OCI-LY7 (cell line): ENCODE results near the gene TNFRSF1B. TPM values are rescaled to one million over a fixed set of nuclear protein-coding genes. Genes with fewer than 3 reads are reported as not detected.

ENCODE experiments used
- BruUV-seq: library from RNA; stranded (reverse); fragments of 400-500 nt; replicated peaks from 2 replicates; lab custom pipeline; 2021; lab: Mats Ljungman, UMichigan
- CTCF ChIA-PET: fragments of 300-600 bp; sonication (Branson Sonifier 250); formaldehyde crosslinking; loops from one replicate; lab custom pipeline; 2022; ENCODE audit warnings: antibody characterized with exemption; ENCODE audit not compliant: unreplicated experiment; lab: Charles Lee
- POLR2A ChIA-PET: fragments of 300-600 bp; sonication (Branson Sonifier 250); formaldehyde crosslinking; loops from one replicate; lab custom pipeline; 2022; ENCODE audit warnings: antibody characterized with exemption; lab: Charles Lee
- DNase-seq: peaks from one replicate; pipeline ENCODE4 v3.0.0-alpha.2; 2015; ENCODE audit warnings: low spot score
- H2AFZ ChIP-seq: fragments of 200-600 bp; sonication (generic), shearing (Covaris generic); 2 replicates; pipeline ENCODE4 v1.6.1; 2014; ENCODE audit warnings: mild to moderate bottlenecking, antibody characterized with exemption, low read length, moderate library complexity
- H3K27ac ChIP-seq: fragments of 200-600 bp; sonication (generic); 2 replicates; pipeline ENCODE4 v1.5.1; 2014; ENCODE audit warnings: mixed run types, low read depth, mild to moderate bottlenecking, moderate library complexity, low read length, inconsistent platforms; ENCODE audit not compliant: poor library complexity, severe bottlenecking
- H3K36me3 ChIP-seq: fragments of 200-600 bp; sonication (generic); 2 replicates; pipeline ENCODE4 v1.6.1; 2014; ENCODE audit warnings: mild to moderate bottlenecking, antibody characterized with exemption, low read length, moderate library complexity, mixed read lengths; ENCODE audit not compliant: insufficient read depth
- H3K4me1 ChIP-seq: fragments of 200-600 bp; sonication (generic); 2 replicates; pipeline ENCODE4 v1.5.1; 2014; ENCODE audit warnings: mild to moderate bottlenecking, low read length; ENCODE audit not compliant: insufficient read depth, poor library complexity, severe bottlenecking
- H3K4me2 ChIP-seq: fragments of 200-600 bp; sonication (generic); 2 replicates; pipeline ENCODE4 v1.6.1; 2014; ENCODE audit warnings: mild to moderate bottlenecking, low read length
- H3K4me3 ChIP-seq: fragments of 200-600 bp; sonication (generic); 2 replicates; pipeline ENCODE4 v1.5.1; 2014; ENCODE audit warnings: mild to moderate bottlenecking, low read depth, low read length; ENCODE audit not compliant: poor library complexity, severe bottlenecking
- H3K79me2 ChIP-seq: fragments of 200-600 bp; sonication (generic); 2 replicates; pipeline ENCODE4 v1.6.1; 2016; ENCODE audit warnings: low read depth, mild to moderate bottlenecking, low read length, moderate library complexity, mixed read lengths; ENCODE audit not compliant: insufficient read depth
- H3K9me2 ChIP-seq: fragments of 200-600 bp; sonication (generic); 2 replicates; pipeline ENCODE4 v1.6.1; 2016; ENCODE audit warnings: mild to moderate bottlenecking, low read length, mixed read lengths; ENCODE audit not compliant: insufficient read depth
- H3K9me3 ChIP-seq: fragments of 200-600 bp; sonication (generic); 2 replicates; pipeline ENCODE4 v1.6.1; 2014; ENCODE audit warnings: mild to moderate bottlenecking, mixed run types, low read length, mixed read lengths
- H4K20me1 ChIP-seq: fragments of 200-600 bp; sonication (generic); 2 replicates; pipeline ENCODE4 v1.6.1; 2014; ENCODE audit warnings: mild to moderate bottlenecking, antibody characterized with exemption, low read length, moderate library complexity, mixed read lengths; ENCODE audit not compliant: insufficient read depth
- EZH2phosphoT487 ChIP-seq: fragments of 200-600 bp; sonication (generic); IDR thresholded peaks from 2 replicates; pipeline ENCODE4 v1.6.1; 2018; ENCODE audit warnings: low read depth, borderline replicate concordance, mild to moderate bottlenecking, mixed run types, antibody characterized with exemption, low read length, moderate library complexity, mixed read lengths
- intact Hi-C: fragments of 100-400 bp; cut with micrococcal nuclease; formaldehyde crosslinking; loops from one replicate; pipeline ENCODE4 v1.10.0; 2022; ENCODE audit not compliant: unreplicated experiment
- total RNA-seq, 2 experiments: library from RNA; depleted of rRNA in 1 of 2; stranded (reverse); fragments of >200 nt in 1 of 2; shearing (Covaris generic) in 1 of 2; gene quantifications; 2 replicates each; pipeline ENCODE4 v1.2.3, GENCODE V29; 2014 to 2022
- TF ChIP-seq, protein P1 (sequence below): fragments of 200-600 bp; sonication (generic); conservative IDR thresholded peaks from 2 replicates; pipeline ENCODE4 v1.5.1; 2014; ENCODE audit warnings: mild to moderate bottlenecking, antibody characterized with exemption, low read length, moderate library complexity, mixed read lengths

Gene TNFRSF1B
- total RNA-seq, 2 experiments from 2014 or later = not detected

DNA sequence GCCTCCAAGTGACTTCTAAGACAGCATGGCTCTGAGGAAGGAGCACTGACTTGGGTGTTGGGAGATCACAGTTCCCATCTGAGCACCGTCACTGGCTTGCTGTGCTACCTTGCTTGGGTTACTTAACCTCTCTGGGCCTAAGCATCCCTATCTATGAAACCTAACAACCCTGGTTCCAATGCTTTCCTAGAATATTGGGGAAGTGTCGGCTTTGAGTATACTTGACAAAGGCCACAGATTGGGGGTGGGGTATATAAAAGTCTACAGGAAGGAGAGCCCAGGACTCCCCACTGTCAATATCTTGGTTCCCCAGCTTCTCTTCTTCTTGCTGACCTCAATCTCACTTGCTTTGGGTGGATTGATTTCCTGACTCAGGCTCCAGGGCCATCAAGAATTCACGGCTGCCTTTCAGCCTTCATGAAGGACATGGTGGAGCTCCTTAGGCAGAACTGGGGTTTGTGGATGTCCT lies 6.3 kb downstream of the TNFRSF1B start:
- no peak overlapping the region for H3K4me3 ChIP-seq
- no peak overlapping the region for H3K27ac ChIP-seq

DNA sequence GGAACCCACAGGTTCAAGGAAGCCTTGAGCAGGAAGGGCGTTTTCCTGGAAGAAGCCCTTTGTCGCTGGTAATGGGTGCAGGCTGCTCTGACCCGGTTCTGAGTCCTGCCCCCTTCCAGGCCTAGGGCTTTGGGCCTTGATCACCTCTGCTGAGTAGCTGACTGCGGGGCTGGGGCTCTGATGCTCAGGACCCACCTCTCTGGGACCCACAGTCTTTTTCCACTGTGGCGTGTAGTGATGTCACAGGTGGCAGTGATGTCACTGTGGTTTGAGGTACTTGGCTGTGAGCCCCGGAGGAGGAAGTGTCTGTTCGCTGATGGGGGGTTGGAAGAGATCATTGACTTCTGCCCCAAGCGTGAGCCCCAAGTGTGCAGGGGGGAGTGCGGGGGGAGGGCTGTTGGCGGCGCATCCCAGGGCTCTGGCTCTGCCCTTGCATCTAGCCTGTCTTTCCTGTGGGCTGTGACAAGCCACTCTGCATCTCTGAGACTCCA lies 6.9 kb downstream of the TNFRSF1B start:
- Histone ChIP-seq H2AFZ (no peak overlapping the region), H3K36me3 (no peaks in the 10 kb centered on the region), H3K9me2 (no peaks in the 10 kb centered on the region), H3K4me2 (no peak overlapping the region), H3K9me3 (no peaks in the 10 kb centered on the region), H4K20me1 (no peaks in the 10 kb centered on the region), H3K4me1 (no peaks in the 10 kb centered on the region), H3K4me3 (no peak overlapping the region), H3K79me2 (no peaks in the 10 kb centered on the region), H3K27ac (no peak overlapping the region)
- ChIA-PET POLR2A (no interaction called here), CTCF (no interaction called here)
- TF ChIP-seq, protein P1, sequence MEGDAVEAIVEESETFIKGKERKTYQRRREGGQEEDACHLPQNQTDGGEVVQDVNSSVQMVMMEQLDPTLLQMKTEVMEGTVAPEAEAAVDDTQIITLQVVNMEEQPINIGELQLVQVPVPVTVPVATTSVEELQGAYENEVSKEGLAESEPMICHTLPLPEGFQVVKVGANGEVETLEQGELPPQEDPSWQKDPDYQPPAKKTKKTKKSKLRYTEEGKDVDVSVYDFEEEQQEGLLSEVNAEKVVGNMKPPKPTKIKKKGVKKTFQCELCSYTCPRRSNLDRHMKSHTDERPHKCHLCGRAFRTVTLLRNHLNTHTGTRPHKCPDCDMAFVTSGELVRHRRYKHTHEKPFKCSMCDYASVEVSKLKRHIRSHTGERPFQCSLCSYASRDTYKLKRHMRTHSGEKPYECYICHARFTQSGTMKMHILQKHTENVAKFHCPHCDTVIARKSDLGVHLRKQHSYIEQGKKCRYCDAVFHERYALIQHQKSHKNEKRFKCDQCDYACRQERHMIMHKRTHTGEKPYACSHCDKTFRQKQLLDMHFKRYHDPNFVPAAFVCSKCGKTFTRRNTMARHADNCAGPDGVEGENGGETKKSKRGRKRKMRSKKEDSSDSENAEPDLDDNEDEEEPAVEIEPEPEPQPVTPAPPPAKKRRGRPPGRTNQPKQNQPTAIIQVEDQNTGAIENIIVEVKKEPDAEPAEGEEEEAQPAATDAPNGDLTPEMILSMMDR = no peak
- TF ChIP-seq EZH2phosphoT487 = no peak
- intact Hi-C loops = no loop called here
- BruUV-seq = no TSS peak
- no peak for DNase-seq

More for the DNA sequence above, 6.3 kb downstream of the TNFRSF1B start:
- ChIA-PET CTCF (no interaction called here), POLR2A (no interaction called here)
- BruUV-seq = no TSS peak
- TF ChIP-seq, protein P1 = no peak
- H3K4me1 ChIP-seq = no peaks in the 10 kb centered on the region
- no peaks in the 10 kb centered on the region for H3K36me3 ChIP-seq
- H2AFZ ChIP-seq = no peak overlapping the region
- H3K79me2 ChIP-seq = no peaks in the 10 kb centered on the region
- DNase-seq = no peak
- intact Hi-C loops = no loop called here
- no peaks in the 10 kb centered on the region for H3K9me2 ChIP-seq
- H4K20me1 ChIP-seq = no peaks in the 10 kb centered on the region
- H3K4me2 ChIP-seq = no peak overlapping the region
- no peaks in the 10 kb centered on the region for H3K9me3 ChIP-seq

DNA sequence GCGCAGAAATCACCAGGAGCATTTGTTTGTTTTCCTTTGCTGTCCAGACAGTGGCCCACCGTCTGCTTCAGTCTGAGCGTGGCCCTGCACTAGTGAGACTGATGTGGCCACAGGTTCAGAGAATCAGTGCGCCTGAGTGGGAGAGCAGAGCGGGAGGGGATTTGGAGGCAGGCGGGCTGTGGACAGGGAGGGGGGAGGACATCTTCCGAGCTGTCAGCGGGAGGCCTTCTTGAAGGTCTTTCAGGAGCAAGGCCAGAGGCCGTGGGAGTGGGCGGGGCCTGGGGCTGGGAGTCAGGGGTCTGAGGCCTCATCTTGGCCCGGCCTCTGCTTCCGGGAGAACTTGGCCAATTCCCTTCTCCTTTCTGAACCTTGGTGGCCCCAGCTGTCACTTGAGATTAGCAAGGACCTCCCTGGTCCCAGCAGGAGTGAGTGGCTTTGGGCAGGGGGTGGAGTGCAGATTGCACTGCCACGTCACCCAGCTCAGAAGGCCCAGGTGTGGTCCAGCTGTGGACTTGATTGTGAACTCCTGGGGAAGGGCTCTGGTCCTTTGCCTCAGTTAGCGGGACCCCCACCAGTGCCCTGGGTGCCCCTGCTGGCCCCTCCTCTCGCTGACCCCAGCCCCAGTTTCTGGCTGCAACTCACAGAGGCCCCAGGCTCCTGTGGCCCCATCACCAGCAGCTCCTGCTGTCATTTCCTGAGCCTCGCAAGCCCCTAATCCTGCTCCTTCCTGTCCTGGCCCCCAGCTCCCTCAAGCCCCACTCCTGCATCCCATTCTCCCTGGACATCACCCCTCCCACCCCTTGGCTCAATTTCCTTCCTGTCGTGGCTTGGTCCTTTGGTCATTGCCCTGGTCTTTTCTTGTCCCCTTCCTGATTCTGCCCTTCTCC lies 8.4 kb downstream of the TNFRSF1B start:
- BruUV-seq = no TSS peak
- H2AFZ ChIP-seq = no peak overlapping the region
- ChIA-PET POLR2A (interaction anchor here (0.5 kb wide), 1 partner anchor 38 kb away, joined by 3 read pairs; no protein-coding TSS in a partner anchor), CTCF (no interaction called here)
- no peak for TF ChIP-seq EZH2phosphoT487
- TF ChIP-seq, protein P1 = no peak
- H3K9me3 ChIP-seq = no peaks in the 10 kb centered on the region
- DNase-seq = no peak
- H3K9me2 ChIP-seq = no peaks in the 10 kb centered on the region
- H3K27ac ChIP-seq = no peak overlapping the region
- H3K36me3 ChIP-seq = no peaks in the 10 kb centered on the region
- H3K4me2 ChIP-seq = no peak overlapping the region
- H3K4me1 ChIP-seq = peaks cover 8% of the 10 kb centered on the region
- H4K20me1 ChIP-seq = no peaks in the 10 kb centered on the region
- no peaks in the 10 kb centered on the region for H3K79me2 ChIP-seq
- H3K4me3 ChIP-seq = no peak overlapping the region
- intact Hi-C loops = no loop called here
